A549 treated with Hydrocortisone at 1 μM for 4 hours (cell line): ENCODE results near the gene PCDHB15. TPM values are rescaled to one million over a fixed set of nuclear protein-coding genes. Genes with fewer than 3 reads are reported as not detected.

Experiments
- total RNA-seq: library from RNA; stranded (reverse); fragments of 200-300 nt; extraction: Qiagen RNA extraction; gene quantifications from 5 replicates; pipeline ENCODE4 v1.2.3, GENCODE V29; 2022

PCDHB15 gene
- 0.03 to 0.14 TPM (median 0.06 TPM) in 5 replicates for total RNA-seq

DNA sequence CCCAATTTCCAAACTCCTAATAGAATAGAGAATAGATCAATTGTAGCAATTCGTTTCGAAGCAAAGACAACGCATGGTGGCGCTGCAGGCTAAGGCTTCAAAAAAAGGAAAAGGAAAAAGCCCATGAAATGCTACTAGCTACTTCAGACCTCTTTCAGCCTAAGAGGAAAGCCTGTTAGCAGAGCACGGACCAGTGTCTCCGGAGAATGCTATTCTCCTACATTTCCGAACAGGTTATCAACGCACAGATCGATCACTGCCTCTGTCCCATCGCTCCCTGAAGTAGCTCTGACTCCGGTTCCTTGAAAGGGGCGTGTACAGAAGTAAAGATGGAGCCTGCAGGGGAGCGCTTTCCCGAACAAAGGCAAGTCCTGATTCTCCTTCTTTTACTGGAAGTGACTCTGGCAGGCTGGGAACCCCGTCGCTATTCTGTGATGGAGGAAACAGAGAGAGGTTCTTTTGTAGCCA is at the start of gene PCDHB15:
Gene PCDHB15 (plus strand): TSS at position 146 of the 468 bp plus-strand sequence. CDS start 184 bp downstream, at position 330.

GRCh38 chr5:141199359-141200235 is 45.6 kb upstream of the PCDHB15 start, which contains the start of gene PCDHB11:
TSS of gene PCDHB11 (plus strand) at chr5:141199627. CDS start at chr5:141199775, 148 bp downstream.

GRCh38 chr5:141208478-141208877 is 36.7 kb upstream of the PCDHB15 start, which contains the start of gene PCDHB12:
TSS of gene PCDHB12 (plus strand) at chr5:141208719. CDS start at chr5:141208908, 189 bp downstream.

GRCh38 chr5:141213656-141214339 is 31.4 kb upstream of the PCDHB15 start, which contains the start of gene PCDHB13:
TSS of gene PCDHB13 (plus strand) at chr5:141213919. CDS start at chr5:141214124, 205 bp downstream.

GRCh38 chr5:141223112-141223783 is 21.9 kb upstream of the PCDHB15 start, which contains the start of gene PCDHB14:
TSS of gene PCDHB14 (plus strand) at chr5:141223343. CDS start at chr5:141223506, 163 bp downstream.

Other genes starting within 250 kb of the PCDHB15 start
- gene PCDHB1, start 194.0 kb upstream of the PCDHB15 start, total RNA-seq: not detected in 5 replicates
- 3.1 to 3.9 TPM (median 3.4 TPM) in 5 replicates for gene PCDHB2, start 150.8 kb upstream of the PCDHB15 start, total RNA-seq
- gene PCDHB3, start 144.9 kb upstream of the PCDHB15 start, total RNA-seq: 0.03 to 0.07 TPM in 2 of 5 replicates, not detected in the others
- 0.06 to 0.10 TPM (median 0.07 TPM) in 3 of 5 replicates, not detected in the others for gene PCDHB4, start 123.6 kb upstream of the PCDHB15 start, total RNA-seq
- gene PCDHB5, start 110.2 kb upstream of the PCDHB15 start, total RNA-seq: 1.1 to 1.8 TPM (median 1.6 TPM) in 5 replicates
- 0.84 to 1.1 TPM (median 1.0 TPM) in 5 replicates for gene PCDHB6, start 95.3 kb upstream of the PCDHB15 start, total RNA-seq
- gene PCDHB7, start 72.8 kb upstream of the PCDHB15 start, total RNA-seq: not detected in 5 replicates
- 0.13 to 0.36 TPM (median 0.30 TPM) in 5 replicates for gene PCDHB8, start 67.6 kb upstream of the PCDHB15 start, total RNA-seq
- 0.05 to 0.08 TPM (median 0.05 TPM) in 4 of 5 replicates, not detected in the other for gene PCDHB16, start 63.0 kb upstream of the PCDHB15 start, total RNA-seq
- gene PCDHB9, start 58.2 kb upstream of the PCDHB15 start, total RNA-seq: 0.03 TPM in 1 of 5 replicates, not detected in the others
- gene PCDHB10, start 53.0 kb upstream of the PCDHB15 start, total RNA-seq: 0.03 to 0.06 TPM (median 0.05 TPM) in 3 of 5 replicates, not detected in the others
- 0.03 to 0.08 TPM (median 0.06 TPM) in 5 replicates for gene PCDHB11, start 45.8 kb upstream of the PCDHB15 start, total RNA-seq
- 0.06 TPM in 1 of 5 replicates, not detected in the others for gene PCDHB12, start 36.7 kb upstream of the PCDHB15 start, total RNA-seq
- 0.06 to 0.09 TPM (median 0.09 TPM) in 4 of 5 replicates, not detected in the other for gene PCDHB13, start 31.5 kb upstream of the PCDHB15 start, total RNA-seq
- gene PCDHB14, start 22.1 kb upstream of the PCDHB15 start, total RNA-seq: 0.06 to 0.10 TPM (median 0.08 TPM) in 5 replicates
- not detected in 5 replicates for gene SLC25A2, start 58.7 kb downstream of the PCDHB15 start, total RNA-seq
- 60.4 to 85.3 TPM (median 69.6 TPM) in 5 replicates for gene TAF7, start 75.4 kb downstream of the PCDHB15 start, total RNA-seq
- 0.22 to 0.38 TPM (median 0.31 TPM) in 5 replicates for gene PCDHGA1, start 85.1 kb downstream of the PCDHB15 start, total RNA-seq
- 0.54 to 0.91 TPM (median 0.62 TPM) in 5 replicates for gene PCDHGA2, start 93.4 kb downstream of the PCDHB15 start, total RNA-seq
- gene PCDHGA3, start 98.4 kb downstream of the PCDHB15 start, total RNA-seq: not detected in 5 replicates
- gene PCDHGB1, start 104.7 kb downstream of the PCDHB15 start, total RNA-seq: 1.3 to 2.2 TPM (median 1.6 TPM) in 5 replicates
- 0.06 to 0.16 TPM (median 0.12 TPM) in 4 of 5 replicates, not detected in the other for gene PCDHGA4, start 109.6 kb downstream of the PCDHB15 start, total RNA-seq
- gene PCDHGB2, start 114.6 kb downstream of the PCDHB15 start, total RNA-seq: 0.05 to 0.13 TPM (median 0.11 TPM) in 4 of 5 replicates, not detected in the other
- 0.10 to 0.23 TPM (median 0.13 TPM) in 5 replicates for gene PCDHGA5, start 118.8 kb downstream of the PCDHB15 start, total RNA-seq
- gene PCDHGB3, start 124.8 kb downstream of the PCDHB15 start, total RNA-seq: 0.20 to 0.25 TPM (median 0.21 TPM) in 5 replicates
- 0.14 to 0.26 TPM (median 0.20 TPM) in 5 replicates for gene PCDHGA6, start 128.5 kb downstream of the PCDHB15 start, total RNA-seq
- 0.57 to 1.2 TPM (median 0.76 TPM) in 5 replicates for gene PCDHGA7, start 137.3 kb downstream of the PCDHB15 start, total RNA-seq
- gene PCDHGB4, start 142.3 kb downstream of the PCDHB15 start, total RNA-seq: 0.56 to 1.1 TPM (median 0.85 TPM) in 5 replicates
- gene PCDHGA8, start 147.2 kb downstream of the PCDHB15 start, total RNA-seq: 0.02 to 0.05 TPM (median 0.05 TPM) in 3 of 5 replicates, not detected in the others
- gene PCDHGB5, start 152.6 kb downstream of the PCDHB15 start, total RNA-seq: 2.0 to 2.6 TPM (median 2.3 TPM) in 5 replicates
- 0.05 to 0.07 TPM (median 0.07 TPM) in 4 of 5 replicates, not detected in the other for gene PCDHGA9, start 157.4 kb downstream of the PCDHB15 start, total RNA-seq
- gene PCDHGB6, start 162.6 kb downstream of the PCDHB15 start, total RNA-seq: 0.05 to 0.18 TPM (median 0.10 TPM) in 5 replicates
- 0.02 to 0.03 TPM (median 0.02 TPM) in 3 of 5 replicates, not detected in the others for gene PCDHGA10, start 167.6 kb downstream of the PCDHB15 start, total RNA-seq
- gene PCDHGB7, start 172.3 kb downstream of the PCDHB15 start, total RNA-seq: 0.02 to 0.08 TPM (median 0.07 TPM) in 5 replicates
- gene PCDHGA11, start 175.7 kb downstream of the PCDHB15 start, total RNA-seq: 0.02 to 0.06 TPM (median 0.02 TPM) in 3 of 5 replicates, not detected in the others
- gene PCDHGA12, start 185.1 kb downstream of the PCDHB15 start, total RNA-seq: 0.03 TPM in 2 of 5 replicates, not detected in the others
- 5.3 to 6.9 TPM (median 6.2 TPM) in 5 replicates for gene PCDHGC3, start 230.6 kb downstream of the PCDHB15 start, total RNA-seq
- gene PCDHGC4, start 239.6 kb downstream of the PCDHB15 start, total RNA-seq: not detected in 5 replicates
- 0.02 TPM in 1 of 5 replicates, not detected in the others for gene PCDHGC5, start 243.7 kb downstream of the PCDHB15 start, total RNA-seq